Pancreas (tissue), 10 donors: ENCODE data around the gene FBRS. TPM values are rescaled to one million over a fixed set of nuclear protein-coding genes. Genes with fewer than 3 reads are reported as not detected.
"Not testable (repeated sequence)": the region's sequence is repeated elsewhere in the genome, so short reads cannot be mapped to it uniquely, and the experiment has no call there.

Experiments used
- ATAC-seq, 4 donors: fragments of 200-7000 bp; cut with Tn5 transposase; one replicate each; pipeline versions ENCODE4 v1.8.0 to v1.9.1; 2020; ENCODE audit warnings: mild to moderate bottlenecking in 4 of 4, moderate library complexity in 4 of 4
- DNase-seq, 6 donors: peaks; one replicate each; pipeline ENCODE4 v3.0.0-alpha.2; 2020
- FAIRE-seq: peaks from 2 replicates; lab custom pipeline; 2012; peaks lifted over from hg19 to GRCh38; lab: Jason Lieb, UNC
- H3K27ac ChIP-seq, 4 donors: fragments of 200-600 bp; sonication (generic); 1 replicate in 3 of 4; 2 replicates in 1 of 4; pipeline versions ENCODE4 v1.5.0 to v1.8.0; 2020
- H3K27me3 ChIP-seq, 4 donors: fragments of 200-600 bp; one replicate each; pipeline ENCODE4 v1.8.0; 2021
- H3K36me3 ChIP-seq, 3 donors: fragments of 200-600 bp; sonication (generic) in 1 of 3; one replicate each; pipeline versions ENCODE4 v1.5.0 to v1.8.0; 2020 to 2021
- H3K4me1 ChIP-seq, 3 donors: fragments of 200-600 bp; one replicate each; pipeline ENCODE4 v1.8.0; 2021
- H3K4me3 ChIP-seq, 4 donors: fragments of 200-600 bp; sonication (generic) in 2 of 4; one replicate each; pipeline versions ENCODE4 v1.5.0 to v1.8.0; 2020 to 2021
- H3K9me3 ChIP-seq, 4 donors: fragments of 200-600 bp; one replicate each; pipeline ENCODE4 v1.8.0; 2021
- WGBS, 2 donors: extraction: QIAGEN DNeasy Blood & Tissue Kit; methylation state at CpG; one replicate each; pipeline ENCODE4 v1.1.7; 2013; 5-methylcytosine and 5-hydroxymethylcytosine counted together
- intact Hi-C, 3 donors: fragments of 100-400 bp; cut with DNase I; formaldehyde crosslinking; loops; one replicate each; pipeline versions ENCODE4 v1.11.1 to v1.14.2; 2022
- polyA plus RNA-seq, 2 donors: library from polyadenylated mRNA; stranded (reverse); fragments of 200-250 nt; gene quantifications; one replicate each; pipeline ENCODE4 v1.2.3, GENCODE V29; 2013
- total RNA-seq, 6 donors: library from RNA; stranded (reverse); fragmentation: NEBNext Ultra II Directional in 4 of 6; extraction: Animal tissue kit (Norgen Biotek cat#: 25700) in 4 of 6; gene quantifications; one replicate each; pipeline versions ENCODE4 v1.2.1 to v1.2.4, GENCODE V29; 2021 to 2023
- TF ChIP-seq, protein P1 (sequence below), 4 donors: fragments of 200-600 bp; sonication (generic) in 3 of 4; IDR thresholded peaks; one replicate each; pipeline versions ENCODE4 v1.5.0 to v1.8.0; 2021; ENCODE audit warnings: antibody characterized with exemption in 4 of 4
- donor health status: healthy with polysubstance abuse.
- donor health status: DM: no; HTN: no; CAD: no; lungs with moderate emphysema.
- donor health status: DM: no; HTN: no; CAD: no.
- donor health status: control.
- donor health status: control.
- donor health status: Bipolar disorder and iron deficiency.
- donor health status: DM: yes; HTN: yes; CAD: no.
- donor health status: DM: no; HTN: no; CAD: no.
- donor health status: DM: no; HTN: no; CAD: no.
- donor health status: DM: yes; HTN: yes; CAD: no.

Gene FBRS
- total and polyA plus RNA-seq, 8 donors = 16.1 to 60.0 (median 24.8) TPM

DNA sequence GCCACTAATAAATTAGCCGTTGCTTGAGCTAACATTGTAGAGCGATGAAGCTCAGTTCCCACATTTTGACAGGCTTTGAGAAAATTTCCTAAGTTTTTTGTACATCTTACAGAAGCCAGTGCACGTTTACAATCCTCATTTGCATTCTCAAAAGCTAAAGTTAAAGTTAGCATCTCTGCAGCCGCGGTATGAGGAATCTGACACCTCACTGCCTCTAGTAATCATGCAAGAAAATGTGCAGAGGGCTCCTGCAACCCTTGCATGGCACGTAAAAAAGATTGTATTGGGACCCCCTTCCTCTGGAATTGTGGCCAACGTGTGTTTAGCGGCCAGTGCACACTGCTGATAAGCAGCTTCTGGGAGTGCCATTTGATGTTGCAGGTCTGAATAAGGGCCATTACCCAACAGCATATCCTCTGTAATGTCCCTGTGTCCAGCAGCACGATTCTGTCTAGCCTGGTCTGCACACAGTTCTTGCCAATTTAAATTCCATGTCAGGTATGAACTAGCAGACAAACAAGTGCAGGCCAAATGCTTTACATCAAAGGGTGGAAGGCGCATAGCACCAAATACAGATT is 35.7 kb upstream of the FBRS start:
- H3K27ac ChIP-seq = no peak overlapping the region
- DNase-seq (no peak), FAIRE-seq (no peak), ATAC-seq (no peak)
- H3K27me3 ChIP-seq = no peaks in the 10 kb centered on the region
- TF ChIP-seq, protein P1, sequence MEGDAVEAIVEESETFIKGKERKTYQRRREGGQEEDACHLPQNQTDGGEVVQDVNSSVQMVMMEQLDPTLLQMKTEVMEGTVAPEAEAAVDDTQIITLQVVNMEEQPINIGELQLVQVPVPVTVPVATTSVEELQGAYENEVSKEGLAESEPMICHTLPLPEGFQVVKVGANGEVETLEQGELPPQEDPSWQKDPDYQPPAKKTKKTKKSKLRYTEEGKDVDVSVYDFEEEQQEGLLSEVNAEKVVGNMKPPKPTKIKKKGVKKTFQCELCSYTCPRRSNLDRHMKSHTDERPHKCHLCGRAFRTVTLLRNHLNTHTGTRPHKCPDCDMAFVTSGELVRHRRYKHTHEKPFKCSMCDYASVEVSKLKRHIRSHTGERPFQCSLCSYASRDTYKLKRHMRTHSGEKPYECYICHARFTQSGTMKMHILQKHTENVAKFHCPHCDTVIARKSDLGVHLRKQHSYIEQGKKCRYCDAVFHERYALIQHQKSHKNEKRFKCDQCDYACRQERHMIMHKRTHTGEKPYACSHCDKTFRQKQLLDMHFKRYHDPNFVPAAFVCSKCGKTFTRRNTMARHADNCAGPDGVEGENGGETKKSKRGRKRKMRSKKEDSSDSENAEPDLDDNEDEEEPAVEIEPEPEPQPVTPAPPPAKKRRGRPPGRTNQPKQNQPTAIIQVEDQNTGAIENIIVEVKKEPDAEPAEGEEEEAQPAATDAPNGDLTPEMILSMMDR (IDR thresholded peaks at IDR 0.05) = no peak
- no peaks in the 10 kb centered on the region for H3K9me3 ChIP-seq
- H3K36me3 ChIP-seq = no peaks in the 10 kb centered on the region
- 40 to 47% methylated on average over 10 of the region's 10 CpGs for WGBS, 2 donors
- intact Hi-C loops = loop anchor here in 1 of 3 donors (10.0 kb wide), 1 partner anchor 178 kb away; the partner anchor contains the start of gene SEPHS2
- H3K4me3 ChIP-seq = no peak overlapping the region
- no peaks in the 10 kb centered on the region for H3K4me1 ChIP-seq

- no peaks in the 10 kb centered on the region for H3K9me3 ChIP-seq
- H3K36me3 ChIP-seq = no peaks in the 10 kb centered on the region
- H3K4me1 ChIP-seq = no peaks in the 10 kb centered on the region
- H3K4me3 ChIP-seq = no peak overlapping the region
- intact Hi-C loops = loop anchor here in 1 of 3 donors (10.0 kb wide), 1 partner anchor 179 kb away; the partner anchor contains the start of gene SEPHS2
- WGBS, 2 donors = 76 to 82% methylated on average over 11 of the region's 11 CpGs
- no peak for FAIRE-seq
- H3K27me3 ChIP-seq = no peaks in the 10 kb centered on the region
- TF ChIP-seq, protein P1 (IDR thresholded peaks at IDR 0.05) = no peak
- ATAC-seq = no peak
- H3K27ac ChIP-seq = no peak overlapping the region
- DNase-seq = no peak
These were observed 34.5 kb upstream of the FBRS start for GRCh38 chr16:30623536-30624283.

- H3K4me3 ChIP-seq = no peak overlapping the region
- DNase-seq (no peak), FAIRE-seq (no peak), ATAC-seq (no peak)
- no peaks in the 10 kb centered on the region for H3K36me3 ChIP-seq
- H3K27ac ChIP-seq = no peak overlapping the region
- H3K4me1 ChIP-seq = no peaks in the 10 kb centered on the region
- TF ChIP-seq, protein P1 (IDR thresholded peaks at IDR 0.05) = no peak
- intact Hi-C loops = loop anchor here in 1 of 3 donors (10.0 kb wide), 1 partner anchor 181 kb away; the partner anchor contains the start of gene SEPHS2
- no peaks in the 10 kb centered on the region for H3K9me3 ChIP-seq
- no peaks in the 10 kb centered on the region for H3K27me3 ChIP-seq
- 84 to 89% methylated on average over 9 of the region's 9 CpGs for WGBS, 2 donors
These were observed 32.0 kb upstream of the FBRS start for GRCh38 chr16:30626236-30626635.

- TF ChIP-seq, protein P1 (IDR thresholded peaks at IDR 0.05) = peak; percentile 69 to 88 (median 84)
- Histone ChIP-seq H3K36me3 (no peaks in the 10 kb centered on the region), H3K9me3 (no peaks in the 10 kb centered on the region), H3K4me1 (no peaks in the 10 kb centered on the region), H3K27me3 (no peaks in the 10 kb centered on the region), H3K4me3 (peak overlapping the region in 1 of 4 donors; percentile 8), H3K27ac (peak overlapping the region in 1 of 4 donors; percentile 19)
- peak; percentile 89 to 99 (median 96) for ATAC-seq
- DNase-seq = peak; percentile 74 to 97 (median 88)
- intact Hi-C loops = loop anchor here in 1 of 3 donors (10.0 kb wide), 1 partner anchor 184 kb away; the partner anchor contains the start of gene SEPHS2
- 37 to 38% methylated on average over 18 of the region's 18 CpGs for WGBS, 2 donors
- no peak for FAIRE-seq
These were observed 29.3 kb upstream of the FBRS start for GRCh38 chr16:30628628-30629540.

DNA sequence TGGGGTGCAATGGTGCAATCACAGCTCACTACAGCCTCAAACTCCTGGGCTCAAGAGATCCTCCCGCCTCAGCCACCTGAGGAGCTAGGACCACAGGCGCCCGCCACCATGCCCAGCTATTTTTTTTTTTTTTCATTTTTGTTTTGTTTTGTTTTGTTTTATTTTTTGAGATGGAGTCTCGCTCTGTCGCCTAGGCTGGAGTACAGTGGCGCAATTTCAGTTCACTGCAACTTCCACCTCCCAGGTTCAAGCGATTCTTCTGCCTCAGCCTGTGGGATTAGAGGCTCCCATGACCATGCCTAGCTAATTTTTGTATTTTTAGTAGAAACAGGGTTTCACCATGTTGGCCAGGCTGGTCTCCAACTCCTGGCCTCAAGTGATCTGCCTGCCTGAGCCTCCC is 25.8 kb upstream of the FBRS start:
- FAIRE-seq, H3K36me3 ChIP-seq, ATAC-seq, intact Hi-C loops, H3K4me1 ChIP-seq, H3K27ac ChIP-seq, H3K4me3 ChIP-seq, H3K9me3 ChIP-seq, H3K27me3 ChIP-seq: not testable (repeated sequence)
- 96 to 97% methylated on average over 7 of the region's 7 CpGs for WGBS, 2 donors
- peak in 1 of 6 donors; percentile 1 for DNase-seq
